GM18870 (cell line): ENCODE results near the gene BPIFB4.

Experiments used
- ATAC-seq: cut with Tn5 transposase; IDR thresholded peaks from one replicate; pipeline ENCODE4 v1.9.1; 2021; ENCODE audit warnings: moderate library complexity; ENCODE audit not compliant: unreplicated experiment

Gene BPIFB4

GRCh38 chr20:33061658-33062028 is 17.8 kb upstream of the BPIFB4 start:
- no peak for ATAC-seq

GRCh38 chr20:33062105-33062824 is 17.2 kb upstream of the BPIFB4 start:
- no peak for ATAC-seq

GRCh38 chr20:33062825-33063149 is 16.7 kb upstream of the BPIFB4 start:
- ATAC-seq, result no peak

- no peak for ATAC-seq
These were observed 16.2 kb upstream of the BPIFB4 start for GRCh38 chr20:33063271-33063670.

- no peak for ATAC-seq
These were observed 14.7 kb upstream of the BPIFB4 start for GRCh38 chr20:33064572-33065287.

- ATAC-seq, result no peak
These were observed 13.7 kb upstream of the BPIFB4 start for GRCh38 chr20:33065785-33066184.

- ATAC-seq, result no peak
These were observed 11.6 kb upstream of the BPIFB4 start for GRCh38 chr20:33067806-33068205.

GRCh38 chr20:33068251-33068939 is 11.0 kb upstream of the BPIFB4 start:
- no peak for ATAC-seq

GRCh38 chr20:33069673-33070072 is 9.8 kb upstream of the BPIFB4 start:
- no peak for ATAC-seq

GRCh38 chr20:33070111-33071053 is 9.1 kb upstream of the BPIFB4 start:
- ATAC-seq, result no peak

GRCh38 chr20:33071198-33071597 is 8.2 kb upstream of the BPIFB4 start:
- ATAC-seq, result no peak

- ATAC-seq, result no peak
These were observed 7.1 kb upstream of the BPIFB4 start for GRCh38 chr20:33072362-33072761.

GRCh38 chr20:33072813-33073212 is 6.6 kb upstream of the BPIFB4 start:
- no peak for ATAC-seq

GRCh38 chr20:33074675-33075074 is 4.8 kb upstream of the BPIFB4 start:
- no peak for ATAC-seq

- no peak for ATAC-seq
These were observed 4.2 kb upstream of the BPIFB4 start for GRCh38 chr20:33075281-33075680.

GRCh38 chr20:33076662-33077372 is 2.6 kb upstream of the BPIFB4 start:
- ATAC-seq, result no peak

- no peak for ATAC-seq
These were observed 2.1 kb downstream of the BPIFB4 start for GRCh38 chr20:33081411-33082154.

- no peak for ATAC-seq
These were observed 3.1 kb downstream of the BPIFB4 start for GRCh38 chr20:33082546-33082945.

- no peak for ATAC-seq
These were observed 4.3 kb downstream of the BPIFB4 start for GRCh38 chr20:33083544-33084340.
